AG10803 (cell line): Measurements from ENCODE around the gene MCRIP2.

Experiments
- DNase-seq: peaks from one replicate; pipeline ENCODE4 v3.0.0; 2010; ENCODE audit warnings: low read depth
- H3K4me3 ChIP-seq: 2 replicates; pipeline ENCODE4 v1.5.1; 2011; ENCODE audit warnings: mild to moderate bottlenecking, low read length, control low read depth
- CTCF ChIP-seq: conservative IDR thresholded peaks from 2 replicates; pipeline ENCODE4 v1.5.1; 2011; ENCODE audit warnings: mild to moderate bottlenecking, low read length, control low read depth, inconsistent platforms

The MCRIP2 gene

GRCh38 chr16:693766-694165 is 52.1 kb downstream of the MCRIP2 start:
- H3K4me3 ChIP-seq, result no peak overlapping the region
- no peak for DNase-seq

GRCh38 chr16:694187-694862 is 52.7 kb downstream of the MCRIP2 start:
- DNase-seq, result no peak
- no peak for TF ChIP-seq CTCF
- no peak overlapping the region for H3K4me3 ChIP-seq

More at GRCh38 chr16:693766-694165, 52.1 kb downstream of the MCRIP2 start:
- no peak for TF ChIP-seq CTCF

- TF ChIP-seq CTCF, result no peak
- no peak for DNase-seq
- no peak overlapping the region for H3K4me3 ChIP-seq
Observed at GRCh38 chr16:694863-695354, 53.3 kb downstream of the MCRIP2 start.

- H3K4me3 ChIP-seq, result no peak overlapping the region
- no peak for DNase-seq
- no peak for TF ChIP-seq CTCF
Observed at GRCh38 chr16:695355-696089, 53.9 kb downstream of the MCRIP2 start.
